KMS-11 (cell line): Measurements from ENCODE around the gene WASF1.

Experiments
- H2AFZ ChIP-seq: fragments of 200-600 bp; sonication (generic); 2 replicates; pipeline ENCODE4 v1.6.1; 2016; ENCODE audit warnings: antibody characterized with exemption, mixed run types, low read depth
- H3K27ac ChIP-seq: fragments of 200-600 bp; sonication (generic); 2 replicates; pipeline ENCODE4 v1.6.1; 2016; ENCODE audit warnings: mild to moderate bottlenecking, mixed run types
- H3K27me3 ChIP-seq: fragments of 200-600 bp; sonication (generic); 2 replicates; pipeline ENCODE4 v1.6.1; 2017; ENCODE audit warnings: mild to moderate bottlenecking, low read depth, mixed run types, moderate library complexity; ENCODE audit not compliant: insufficient read depth
- H3K36me3 ChIP-seq: fragments of 200-600 bp; sonication (generic); 2 replicates; pipeline ENCODE4 v1.6.1; 2017; ENCODE audit warnings: mild to moderate bottlenecking, mixed run types; ENCODE audit not compliant: insufficient read depth
- H3K4me1 ChIP-seq: fragments of 200-600 bp; sonication (generic); 2 replicates; pipeline ENCODE4 v1.6.1; 2016; ENCODE audit warnings: mild to moderate bottlenecking, low read depth, mixed run types; ENCODE audit not compliant: poor library complexity, severe bottlenecking
- H3K4me2 ChIP-seq: fragments of 200-600 bp; sonication (generic); 2 replicates; pipeline ENCODE4 v1.7.0; 2016; ENCODE audit warnings: mild to moderate bottlenecking, mixed run types
- H3K4me3 ChIP-seq: fragments of 200-600 bp; sonication (generic); IDR thresholded peaks from 2 replicates; pipeline ENCODE4 v1.6.1; 2017; ENCODE audit warnings: low read depth, low read length, mixed read lengths; ENCODE audit not compliant: insufficient read depth
- H3K79me2 ChIP-seq: fragments of 200-600 bp; sonication (generic); 2 replicates; pipeline ENCODE4 v1.6.1; 2016; ENCODE audit warnings: low read depth, mixed run types; ENCODE audit not compliant: insufficient read depth
- H3K9ac ChIP-seq: fragments of 200-600 bp; sonication (generic); 2 replicates; pipeline ENCODE4 v1.6.1; 2016; ENCODE audit warnings: mild to moderate bottlenecking, mixed run types
- H4K20me1 ChIP-seq: fragments of 200-600 bp; sonication (generic); 2 replicates; pipeline ENCODE4 v1.6.1; 2016; ENCODE audit warnings: mild to moderate bottlenecking, mixed run types; ENCODE audit not compliant: insufficient read depth
- TF ChIP-seq, protein P1 (sequence below): fragments of 200-600 bp; sonication (generic); conservative IDR thresholded peaks from 2 replicates; pipeline ENCODE4 v1.6.1; 2017; ENCODE audit warnings: low read depth, mild to moderate bottlenecking, antibody characterized with exemption, low read length, moderate library complexity, mixed read lengths

WASF1 gene

DNA sequence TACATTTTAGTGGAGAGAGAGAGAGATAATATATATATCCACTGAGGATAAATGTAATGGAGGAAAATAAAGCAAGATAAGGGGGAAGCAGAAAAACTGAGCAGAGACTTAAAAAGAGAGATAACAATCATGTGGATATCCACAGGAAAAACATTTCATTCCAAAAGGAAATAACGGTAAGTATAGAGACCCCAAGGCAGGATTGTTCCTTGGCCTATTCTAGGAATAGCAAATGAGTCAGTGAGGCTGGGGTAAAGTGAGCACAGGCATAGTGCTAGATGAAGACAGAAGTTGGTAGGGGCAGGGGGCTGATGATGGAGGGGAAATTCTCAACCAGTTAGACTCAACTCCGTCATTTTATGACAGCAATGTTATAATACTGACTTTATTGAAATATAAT lies 12.0 kb upstream of the WASF1 start:
- Histone ChIP-seq H3K4me1 (peaks cover under 1% of the 10 kb centered on the region), H4K20me1 (no peaks in the 10 kb centered on the region), H3K27ac (no peak overlapping the region), H2AFZ (no peak overlapping the region), H3K27me3 (no peaks in the 10 kb centered on the region), H3K79me2 (peaks cover 12% of the 10 kb centered on the region; the same call in 1 of the 2 replicates), H3K36me3 (no peaks in the 10 kb centered on the region), H3K4me3 (no peak overlapping the region), H3K4me2 (no peak overlapping the region), H3K9ac (no peak overlapping the region)
- TF ChIP-seq, protein P1, sequence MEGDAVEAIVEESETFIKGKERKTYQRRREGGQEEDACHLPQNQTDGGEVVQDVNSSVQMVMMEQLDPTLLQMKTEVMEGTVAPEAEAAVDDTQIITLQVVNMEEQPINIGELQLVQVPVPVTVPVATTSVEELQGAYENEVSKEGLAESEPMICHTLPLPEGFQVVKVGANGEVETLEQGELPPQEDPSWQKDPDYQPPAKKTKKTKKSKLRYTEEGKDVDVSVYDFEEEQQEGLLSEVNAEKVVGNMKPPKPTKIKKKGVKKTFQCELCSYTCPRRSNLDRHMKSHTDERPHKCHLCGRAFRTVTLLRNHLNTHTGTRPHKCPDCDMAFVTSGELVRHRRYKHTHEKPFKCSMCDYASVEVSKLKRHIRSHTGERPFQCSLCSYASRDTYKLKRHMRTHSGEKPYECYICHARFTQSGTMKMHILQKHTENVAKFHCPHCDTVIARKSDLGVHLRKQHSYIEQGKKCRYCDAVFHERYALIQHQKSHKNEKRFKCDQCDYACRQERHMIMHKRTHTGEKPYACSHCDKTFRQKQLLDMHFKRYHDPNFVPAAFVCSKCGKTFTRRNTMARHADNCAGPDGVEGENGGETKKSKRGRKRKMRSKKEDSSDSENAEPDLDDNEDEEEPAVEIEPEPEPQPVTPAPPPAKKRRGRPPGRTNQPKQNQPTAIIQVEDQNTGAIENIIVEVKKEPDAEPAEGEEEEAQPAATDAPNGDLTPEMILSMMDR, result no peak

DNA sequence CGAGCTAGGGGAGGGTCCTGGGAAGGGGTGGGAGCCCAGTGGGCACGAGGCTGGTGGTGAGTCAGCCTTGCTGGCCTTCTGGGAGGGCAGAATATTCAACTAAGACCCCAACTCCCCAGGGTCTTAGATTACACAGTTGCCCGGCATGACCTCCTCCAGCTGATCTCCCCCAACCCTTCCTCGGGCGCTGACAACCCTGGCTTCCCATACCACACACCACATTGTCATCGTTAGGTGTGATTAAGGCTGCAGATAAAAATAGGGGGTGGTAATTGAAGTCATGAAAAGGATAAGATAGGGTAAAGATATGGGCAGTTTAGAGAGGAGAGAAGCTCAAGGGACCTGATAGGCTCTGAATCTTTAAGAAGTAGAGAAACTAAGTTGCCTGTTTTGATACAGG lies 11.3 kb upstream of the WASF1 start:
- TF ChIP-seq, protein P1, result no peak
- H3K79me2 ChIP-seq, result peaks cover 12% of the 10 kb centered on the region; the same call in 1 of the 2 replicates
- H4K20me1 ChIP-seq, result no peaks in the 10 kb centered on the region

DNA sequence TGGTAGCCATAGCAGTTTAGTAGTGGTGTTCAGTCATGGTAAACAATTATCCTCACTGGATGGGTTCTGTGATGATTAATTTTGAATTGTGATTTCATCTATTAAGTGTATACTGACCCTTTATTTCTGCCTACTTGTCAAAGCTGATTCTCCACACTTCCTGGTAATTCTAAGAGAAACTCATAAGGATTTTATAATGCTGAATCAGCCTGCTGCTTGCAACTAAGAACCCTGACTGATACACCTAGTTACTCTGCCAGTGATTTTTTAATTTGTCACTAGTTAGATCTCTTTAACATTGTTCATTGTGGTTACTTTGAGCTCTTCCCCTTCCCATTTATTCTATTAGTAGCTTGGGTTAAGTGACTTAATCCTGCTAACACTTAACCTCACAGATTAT lies 9.3 kb upstream of the WASF1 start:
- Histone ChIP-seq H4K20me1 (no peaks in the 10 kb centered on the region), H3K4me2 (no peak overlapping the region), H3K36me3 (no peaks in the 10 kb centered on the region), H3K4me3 (no peak overlapping the region), H3K9ac (no peak overlapping the region), H3K4me1 (peaks cover 18% of the 10 kb centered on the region), H2AFZ (no peak overlapping the region), H3K27me3 (no peaks in the 10 kb centered on the region), H3K27ac (no peak overlapping the region), H3K79me2 (peaks cover 16% of the 10 kb centered on the region; the same call in 1 of the 2 replicates)
- TF ChIP-seq, protein P1, result no peak

More for the DNA sequence above, 11.3 kb upstream of the WASF1 start:
- Histone ChIP-seq H3K4me2 (no peak overlapping the region), H3K36me3 (no peaks in the 10 kb centered on the region), H3K9ac (no peak overlapping the region), H2AFZ (no peak overlapping the region), H3K27me3 (no peaks in the 10 kb centered on the region), H3K4me3 (no peak overlapping the region), H3K27ac (no peak overlapping the region), H3K4me1 (peaks cover 8% of the 10 kb centered on the region)

DNA sequence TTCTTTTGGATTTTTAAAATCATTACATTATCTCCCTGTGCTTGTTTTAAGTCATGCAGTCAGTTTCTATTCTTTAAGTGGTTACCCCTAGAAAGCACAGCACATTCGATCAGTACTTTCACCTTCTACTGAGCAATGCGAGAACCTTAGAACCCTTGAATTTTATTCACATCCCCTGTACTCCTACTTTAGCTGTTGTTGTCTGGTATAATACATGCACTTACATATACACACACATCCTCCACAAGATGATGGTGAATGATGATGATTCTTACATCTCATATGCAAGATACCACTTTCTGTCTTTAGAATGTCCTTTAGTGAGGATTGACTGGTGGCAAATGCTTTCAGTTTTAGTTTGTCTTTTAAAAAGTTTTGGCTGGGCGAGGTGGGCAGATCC lies 6.4 kb upstream of the WASF1 start:
- H3K9ac ChIP-seq, result no peak overlapping the region
- no peak overlapping the region for H3K4me2 ChIP-seq
- no peak overlapping the region for H3K27ac ChIP-seq
- TF ChIP-seq, protein P1, result no peak
- peaks cover 42% of the 10 kb centered on the region for H3K79me2 ChIP-seq
- H2AFZ ChIP-seq, result no peak overlapping the region
- H3K4me3 ChIP-seq, result no peak overlapping the region
- no peaks in the 10 kb centered on the region for H3K36me3 ChIP-seq
- H4K20me1 ChIP-seq, result no peaks in the 10 kb centered on the region
- peaks cover 34% of the 10 kb centered on the region for H3K4me1 ChIP-seq
- no peaks in the 10 kb centered on the region for H3K27me3 ChIP-seq
